Trophoblast cell (in vitro differentiated cells and primary cell): ENCODE measurements around the gene PROCR.
"Not testable (repeated sequence)": the region's sequence is repeated elsewhere in the genome, so short reads cannot be mapped to it uniquely, and the experiment has no call there.

Experiments
- DNase-seq, 2 donors: peaks; one replicate each; pipeline ENCODE4 v3.0.0-alpha.2; 2016
- H2AFZ ChIP-seq: 2 replicates; pipeline ENCODE4 v1.6.1; 2013; ENCODE audit warnings: low read length, moderate library complexity, mild to moderate bottlenecking; ENCODE audit not compliant: insufficient read depth, poor library complexity
- H2AK5ac ChIP-seq: 2 replicates; pipeline ENCODE4 v1.6.1; 2013; ENCODE audit warnings: mild to moderate bottlenecking, low read length
- H2BK120ac ChIP-seq: 2 replicates; pipeline ENCODE4 v1.6.1; 2013; ENCODE audit warnings: low read length, mild to moderate bottlenecking, moderate library complexity; ENCODE audit not compliant: insufficient read depth, poor library complexity
- H2BK12ac ChIP-seq: 2 replicates; pipeline ENCODE4 v1.6.1; 2013; ENCODE audit warnings: mild to moderate bottlenecking, low read length, moderate library complexity
- H2BK5ac ChIP-seq: 2 replicates; pipeline ENCODE4 v1.6.1; 2013; ENCODE audit warnings: low read length, low read depth, moderate library complexity, mild to moderate bottlenecking; ENCODE audit not compliant: poor library complexity
- H3K14ac ChIP-seq: 2 replicates; pipeline ENCODE4 v1.6.1; 2013; ENCODE audit warnings: mild to moderate bottlenecking, low read length
- H3K18ac ChIP-seq: 2 replicates; pipeline ENCODE4 v1.6.1; 2013; ENCODE audit warnings: mild to moderate bottlenecking, low read length
- H3K23ac ChIP-seq: 2 replicates; pipeline ENCODE4 v1.6.1; 2013; ENCODE audit warnings: low read length
- H3K27ac ChIP-seq: 2 replicates; pipeline ENCODE4 v1.5.1; 2013; ENCODE audit warnings: low read depth, mild to moderate bottlenecking, inconsistent platforms, low read length, moderate library complexity
- H3K27me3 ChIP-seq: 2 replicates; pipeline ENCODE4 v1.6.1; 2013; ENCODE audit warnings: inconsistent platforms, mild to moderate bottlenecking, low read length, moderate library complexity; ENCODE audit not compliant: insufficient read depth
- H3K36me3 ChIP-seq, 2 experiments: 1 replicate in 1 of 2; 2 replicates in 1 of 2; pipeline ENCODE4 v1.6.1; 2013; ENCODE audit warnings: low read length in 2 of 2, mild to moderate bottlenecking in 2 of 2, moderate library complexity in 1 of 2; ENCODE audit not compliant: insufficient read depth in 2 of 2, control insufficient read depth in 1 of 2
- H3K4ac ChIP-seq: 2 replicates; pipeline ENCODE4 v1.6.1; 2013; ENCODE audit warnings: low read depth, mild to moderate bottlenecking, low read length, moderate library complexity
- H3K4me1 ChIP-seq, 2 experiments: 1 replicate in 1 of 2; 2 replicates in 1 of 2; pipeline ENCODE4 v1.6.1; 2013; ENCODE audit warnings: low read length in 2 of 2, mild to moderate bottlenecking in 2 of 2, moderate library complexity in 1 of 2; ENCODE audit not compliant: insufficient read depth in 2 of 2, control insufficient read depth in 1 of 2
- H3K4me2 ChIP-seq: 2 replicates; pipeline ENCODE4 v1.6.1; 2013; ENCODE audit warnings: inconsistent platforms, mild to moderate bottlenecking, low read length, moderate library complexity
- H3K4me3 ChIP-seq: 2 replicates; pipeline ENCODE4 v1.5.1; 2013; ENCODE audit warnings: mild to moderate bottlenecking, low read depth, low read length, inconsistent platforms
- H3K79me1 ChIP-seq: one replicate; pipeline ENCODE4 v1.6.1; 2013; ENCODE audit warnings: low read length
- H3K79me2 ChIP-seq: 2 replicates; pipeline ENCODE4 v1.6.1; 2013; ENCODE audit warnings: low read length, mild to moderate bottlenecking; ENCODE audit not compliant: control insufficient read depth, insufficient read depth, poor library complexity
- H3K9ac ChIP-seq: 2 replicates; pipeline ENCODE4 v1.6.1; 2013; ENCODE audit warnings: mild to moderate bottlenecking, low read length
- H3K9me3 ChIP-seq: 2 replicates; pipeline ENCODE4 v1.6.1; 2013; ENCODE audit warnings: low read depth, mild to moderate bottlenecking, control low read depth, inconsistent platforms, low read length; ENCODE audit not compliant: insufficient read depth
- H4K12ac ChIP-seq: 2 replicates; pipeline ENCODE4 v1.6.1; 2013; ENCODE audit warnings: low read depth, mild to moderate bottlenecking, low read length, moderate library complexity
- H4K8ac ChIP-seq: 2 replicates; pipeline ENCODE4 v1.6.1; 2013; ENCODE audit warnings: low read depth, mild to moderate bottlenecking, low read length, moderate library complexity
- H4K91ac ChIP-seq: one replicate; pipeline ENCODE4 v1.6.1; 2013; ENCODE audit warnings: low read depth, mild to moderate bottlenecking, low read length, moderate library complexity
- WGBS: extraction: QIAGEN DNeasy Blood & Tissue Kit; methylation state at CpG from one replicate; pipeline ENCODE4 v1.1.7; 2013; ENCODE audit warnings: missing lambda C conversion rate; ENCODE audit not compliant: insufficient read length, insufficient coverage; ENCODE audit errors: extremely low coverage; 5-methylcytosine and 5-hydroxymethylcytosine counted together

The PROCR gene

GRCh38 chr20:35165221-35166185 is 6.4 kb upstream of the PROCR start:
- DNase-seq, result no peak
- Histone ChIP-seq H3K36me3 (no peaks in the 10 kb centered on the region), H3K27me3 (no peaks in the 10 kb centered on the region), H3K18ac (no peak overlapping the region), H4K12ac (no peak overlapping the region), H3K4me1 (no peaks in the 10 kb centered on the region), H3K79me2 (no peaks in the 10 kb centered on the region), H3K4me2 (no peak overlapping the region), H4K8ac (no peak overlapping the region), H3K4ac (no peak overlapping the region), H3K27ac (no peak overlapping the region), H3K4me3 (no peak overlapping the region), H2AK5ac (no peak overlapping the region), H3K23ac (no peak overlapping the region), H2BK12ac (no peak overlapping the region), H3K9ac (no peak overlapping the region), H2AFZ (no peak overlapping the region), H3K79me1 (no peaks in the 10 kb centered on the region), H4K91ac (no peak overlapping the region), H2BK5ac (no peak overlapping the region), H3K9me3 (no peaks in the 10 kb centered on the region), H3K14ac (no peak overlapping the region), H2BK120ac (no peak overlapping the region)
- no CpG with 5 or more reads among the region's 4 CpGs for WGBS

- Histone ChIP-seq H3K4me3 (peak overlapping the region; percentile 8), H2BK120ac (no peak overlapping the region), H4K91ac (no peak overlapping the region), H3K18ac (no peak overlapping the region), H2BK12ac (no peak overlapping the region), H4K8ac (no peak overlapping the region), H3K23ac (no peak overlapping the region), H3K79me2 (no peaks in the 10 kb centered on the region), H4K12ac (no peak overlapping the region), H3K9me3 (no peaks in the 10 kb centered on the region), H3K4me2 (no peak overlapping the region), H3K36me3 (no peaks in the 10 kb centered on the region), H3K27me3 (no peaks in the 10 kb centered on the region), H2AK5ac (no peak overlapping the region), H2BK5ac (no peak overlapping the region), H3K4ac (no peak overlapping the region), H3K9ac (no peak overlapping the region), H2AFZ (no peak overlapping the region), H3K4me1 (no peaks in the 10 kb centered on the region), H3K14ac (no peak overlapping the region), H3K79me1 (no peaks in the 10 kb centered on the region), H3K27ac (no peak overlapping the region)
- no peak for DNase-seq
- WGBS, result no CpG with 5 or more reads among the region's 5 CpGs
These were observed 5.5 kb upstream of the PROCR start for GRCh38 chr20:35166242-35166830.

- H3K4me1 ChIP-seq, result peaks cover 4% of the 10 kb centered on the region in 2 experiments
These were observed 4.1 kb upstream of the PROCR start for GRCh38 chr20:35167787-35168186.

GRCh38 chr20:35168701-35169409 is 3.0 kb upstream of the PROCR start:
- not testable (repeated sequence) for H3K36me3 ChIP-seq, H2BK12ac ChIP-seq, H3K27me3 ChIP-seq, H2AFZ ChIP-seq, H2AK5ac ChIP-seq, H3K9ac ChIP-seq, H2BK120ac ChIP-seq, H3K4me3 ChIP-seq, H3K27ac ChIP-seq, H3K18ac ChIP-seq, H3K79me1 ChIP-seq, H3K23ac ChIP-seq, H3K4ac ChIP-seq, H4K12ac ChIP-seq, H4K91ac ChIP-seq, H4K8ac ChIP-seq, H3K4me1 ChIP-seq, H3K14ac ChIP-seq, H3K9me3 ChIP-seq, H3K4me2 ChIP-seq, H2BK5ac ChIP-seq, H3K79me2 ChIP-seq
- peak in 1 of 2 donors; percentile 74 for DNase-seq
- WGBS, result no CpG with 5 or more reads among the region's 4 CpGs

More at GRCh38 chr20:35167787-35168186, 4.1 kb upstream of the PROCR start:
- H2AFZ ChIP-seq, result no peak overlapping the region
- H4K12ac ChIP-seq, result no peak overlapping the region
- DNase-seq, result no peak
- no peak overlapping the region for H4K8ac ChIP-seq
- no peak overlapping the region for H2BK120ac ChIP-seq
- no peak overlapping the region for H3K23ac ChIP-seq
- H3K4ac ChIP-seq, result no peak overlapping the region
- no peaks in the 10 kb centered on the region for H3K27me3 ChIP-seq
- no peak overlapping the region for H3K14ac ChIP-seq
- no peak overlapping the region for H2BK5ac ChIP-seq
- no CpG with 5 or more reads among the region's 1 CpG for WGBS
- H2BK12ac ChIP-seq, result no peak overlapping the region
- no peak overlapping the region for H3K27ac ChIP-seq
- H2AK5ac ChIP-seq, result no peak overlapping the region
- no peak overlapping the region for H3K4me2 ChIP-seq
- no peak overlapping the region for H3K9ac ChIP-seq
- no peak overlapping the region for H3K4me3 ChIP-seq
- no peak overlapping the region for H3K18ac ChIP-seq
- no peaks in the 10 kb centered on the region for H3K79me1 ChIP-seq
- H3K9me3 ChIP-seq, result no peaks in the 10 kb centered on the region
- no peaks in the 10 kb centered on the region for H3K36me3 ChIP-seq
- no peak overlapping the region for H4K91ac ChIP-seq
- H3K79me2 ChIP-seq, result no peaks in the 10 kb centered on the region
